Adrenal gland (tissue), 5 donors: ENCODE results near the gene UBE2K.

ENCODE experiments used
- CTCF ChIP-seq, 6 experiments: fragments of 450-650 bp in 4 of 6; fragments of 200-600 bp in 2 of 6; sonication (generic) in 1 of 6; IDR thresholded peaks; 1 replicate in 5 of 6; 2 replicates in 1 of 6; pipeline versions ENCODE4 v1.5.1 to v1.8.0; 2016 to 2021; ENCODE audit warnings: antibody characterized with exemption in 6 of 6, mild to moderate bottlenecking in 2 of 6, moderate library complexity in 1 of 6
- POLR2A ChIP-seq, 2 donors: fragments of 450-650 bp; IDR thresholded peaks; one replicate each; pipeline ENCODE4 v1.6.1; 2017; ENCODE audit warnings: antibody characterized with exemption in 2 of 2, mild to moderate bottlenecking in 2 of 2, moderate library complexity in 1 of 2
- donor health status: DM: no; HTN: no; CAD: no.

GRCh38 chr4:39750216-39750615 lies 52.3 kb downstream of the UBE2K start:
- TF ChIP-seq CTCF (IDR thresholded peaks at IDR 0.05) (no peak), POLR2A (IDR thresholded peaks at IDR 0.05) (no peak)
